DMS53 (cell line): Measurements from ENCODE around the gene CASP3.
A peak's percentile ranks its signal among the peaks of the same experiment; 100 is the strongest.
"Not testable (repeated sequence)": the region's sequence is repeated elsewhere in the genome, so short reads cannot be mapped to it uniquely, and the experiment has no call there.

Experiments used
- DNase-seq: peaks from one replicate; lab custom pipeline; 2025; lab: John Stamatoyannopoulos, UW

The CASP3 gene

GRCh38 chr4:184636144-184636543 lies 13.1 kb downstream of the CASP3 start:
- no peak for DNase-seq

GRCh38 chr4:184635381-184635780 lies 13.9 kb downstream of the CASP3 start:
- DNase-seq = no peak

- DNase-seq = no peak
These were observed 16.4 kb downstream of the CASP3 start for GRCh38 chr4:184632842-184633241.

- no peak for DNase-seq
These were observed 21.1 kb downstream of the CASP3 start for GRCh38 chr4:184628103-184628502.

- DNase-seq = peak; percentile 8
These were observed 23.3 kb downstream of the CASP3 start for GRCh38 chr4:184625783-184626596.

GRCh38 chr4:184624972-184625554 lies 24.2 kb downstream of the CASP3 start:
- DNase-seq = no peak

GRCh38 chr4:184624504-184624903 lies 24.7 kb downstream of the CASP3 start:
- not testable (repeated sequence) for DNase-seq

GRCh38 chr4:184621518-184621917 lies 27.7 kb downstream of the CASP3 start:
- DNase-seq = no peak

- no peak for DNase-seq
These were observed 28.9 kb downstream of the CASP3 start for GRCh38 chr4:184620212-184620867.

- no peak for DNase-seq
These were observed 31.5 kb downstream of the CASP3 start for GRCh38 chr4:184617600-184618196.

GRCh38 chr4:184616633-184617551 lies 32.4 kb downstream of the CASP3 start:
- no peak for DNase-seq

GRCh38 chr4:184616168-184616567 lies 33.1 kb downstream of the CASP3 start:
- DNase-seq = not testable (repeated sequence)

GRCh38 chr4:184614509-184614908 lies 34.7 kb downstream of the CASP3 start:
- no peak for DNase-seq

GRCh38 chr4:184613405-184613804 lies 35.8 kb downstream of the CASP3 start:
- DNase-seq = no peak

- DNase-seq = no peak
These were observed 37.2 kb downstream of the CASP3 start for GRCh38 chr4:184612074-184612473.

GRCh38 chr4:184607429-184607828 lies 41.8 kb downstream of the CASP3 start:
- DNase-seq = not testable (repeated sequence)

GRCh38 chr4:184602857-184603256 lies 46.4 kb downstream of the CASP3 start:
- DNase-seq = not testable (repeated sequence)

- not testable (repeated sequence) for DNase-seq
These were observed 48.3 kb downstream of the CASP3 start for GRCh38 chr4:184600982-184601381.

- no peak for DNase-seq
These were observed 49.6 kb downstream of the CASP3 start for GRCh38 chr4:184599492-184600135.

- no peak for DNase-seq
These were observed 50.3 kb downstream of the CASP3 start for GRCh38 chr4:184598753-184599491.
